ENCODE results near the gene NDUFB1. TPM values are rescaled to one million over a fixed set of nuclear protein-coding genes. Genes with fewer than 3 reads are reported as not detected.

NDUFB1 gene
- total and polyA plus RNA-seq, 8 donors, result 103 to 141 (median 135) TPM

- Histone ChIP-seq H3K9me3 (no peaks in the 10 kb centered on the region), H3K4me3 (no peak overlapping the region), H3K4me1 (peaks cover 8 to 13% of the 10 kb centered on the region in 2 donors), H3K27ac (no peak overlapping the region), H3K36me3 (peaks cover 0 to 97% of the 10 kb centered on the region in 2 donors), H3K27me3 (no peaks in the 10 kb centered on the region)
- TF ChIP-seq CTCF (IDR thresholded peaks at IDR 0.05), result no peak
- DNase-seq (peak in 1 of 4 donors; percentile 3), ATAC-seq (peak; percentile 85)
- intact Hi-C loops (cut with DNase I), result no loop called here
Measured at GRCh38 chr14:92160619-92161018, 39.1 kb upstream of the NDUFB1 start.

- Histone ChIP-seq H3K4me3 (no peak overlapping the region), H3K27ac (peak overlapping the region in 1 of 2 donors; percentile 27), H3K36me3 (peaks cover 0 to 75% of the 10 kb centered on the region in 2 donors), H3K9me3 (no peaks in the 10 kb centered on the region), H3K27me3 (no peaks in the 10 kb centered on the region), H3K4me1 (no peaks in the 10 kb centered on the region)
- ATAC-seq (no peak), DNase-seq (no peak)
- no peak for TF ChIP-seq CTCF (IDR thresholded peaks at IDR 0.05)
- intact Hi-C loops (cut with DNase I), result no loop called here
Measured at GRCh38 chr14:92154283-92154942, 32.9 kb upstream of the NDUFB1 start.

DNA sequence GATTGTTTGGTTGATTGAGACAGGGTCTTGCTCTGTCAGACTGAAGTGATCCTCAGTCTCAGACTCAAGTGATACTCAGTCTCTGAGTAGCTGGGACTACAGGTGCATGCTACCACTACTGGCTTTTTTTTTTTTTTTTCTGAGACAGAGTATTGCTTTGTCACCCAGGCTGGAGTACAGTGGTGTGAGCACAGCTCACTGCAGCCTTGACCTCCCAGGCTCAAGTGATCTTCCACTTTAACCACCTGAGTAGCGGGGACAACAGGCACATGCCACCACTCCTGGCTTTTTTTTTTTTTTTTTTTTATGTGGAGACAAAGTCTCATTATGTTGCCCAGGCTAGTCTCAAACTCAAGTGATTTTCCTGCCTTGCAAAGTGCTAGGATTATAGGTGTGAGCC is 32.1 kb upstream of the NDUFB1 start:
- no peak for TF ChIP-seq CTCF (IDR thresholded peaks at IDR 0.05)
- DNase-seq, result peak in 2 of 4 donors; percentile 29 to 43
- intact Hi-C loops (cut with DNase I), result no loop called here
- Histone ChIP-seq H3K36me3 (peaks cover 0 to 75% of the 10 kb centered on the region in 2 donors), H3K27ac (peak overlapping the region in 1 of 2 donors; percentile 27), H3K27me3 (no peaks in the 10 kb centered on the region), H3K9me3 (no peaks in the 10 kb centered on the region), H3K4me1 (no peaks in the 10 kb centered on the region), H3K4me3 (no peak overlapping the region)
- ATAC-seq, result peak; percentile 97

- ATAC-seq, result no peak
- intact Hi-C loops (cut with DNase I), result no loop called here
- H3K36me3 ChIP-seq, result peaks cover 0 to 98% of the 10 kb centered on the region in 2 donors
- TF ChIP-seq CTCF (IDR thresholded peaks at IDR 0.05), result no peak
- H3K27me3 ChIP-seq, result no peaks in the 10 kb centered on the region
- no peaks in the 10 kb centered on the region for H3K4me1 ChIP-seq
- no peak overlapping the region for H3K4me3 ChIP-seq
- H3K27ac ChIP-seq, result no peak overlapping the region
- no peak for DNase-seq
- no peaks in the 10 kb centered on the region for H3K9me3 ChIP-seq
Measured at GRCh38 chr14:92144708-92145107, 23.2 kb upstream of the NDUFB1 start.

- Histone ChIP-seq H3K9me3 (no peaks in the 10 kb centered on the region), H3K27me3 (no peaks in the 10 kb centered on the region), H3K4me1 (no peaks in the 10 kb centered on the region), H3K36me3 (peaks cover 0 to 98% of the 10 kb centered on the region in 2 donors), H3K4me3 (no peak overlapping the region), H3K27ac (no peak overlapping the region)
- ATAC-seq (no peak), DNase-seq (no peak)
- TF ChIP-seq CTCF (IDR thresholded peaks at IDR 0.05), result no peak
- intact Hi-C loops (cut with DNase I), result no loop called here
Measured at GRCh38 chr14:92143962-92144361, 22.5 kb upstream of the NDUFB1 start.
